Osteocyte (in vitro differentiated cells): Measurements from ENCODE around the gene TMED4. TPM values are rescaled to one million over a fixed set of nuclear protein-coding genes. Genes with fewer than 3 reads are reported as not detected.

Source experiments
- DNase-seq: peaks from one replicate; pipeline ENCODE4 v3.0.0; 2021; ENCODE audit warnings: mixed read lengths; ENCODE audit not compliant: unreplicated experiment; ENCODE audit errors: extremely low spot score
- H3K27ac Mint-ChIP-seq: one replicate; pipeline ENCODE4 v1.8.0; 2021; ENCODE audit warnings: mild to moderate bottlenecking, mixed read lengths; ENCODE audit not compliant: unreplicated experiment
- H3K27me3 Mint-ChIP-seq: one replicate; pipeline ENCODE4 v1.8.0; 2021; ENCODE audit warnings: mixed read lengths; ENCODE audit not compliant: unreplicated experiment
- H3K36me3 Mint-ChIP-seq: one replicate; pipeline ENCODE4 v1.8.0; 2021; ENCODE audit warnings: mixed read lengths; ENCODE audit not compliant: unreplicated experiment
- H3K4me1 Mint-ChIP-seq: one replicate; pipeline ENCODE4 v1.8.0; 2021; ENCODE audit warnings: mixed read lengths; ENCODE audit not compliant: unreplicated experiment
- H3K4me3 Mint-ChIP-seq: one replicate; pipeline ENCODE4 v1.8.0; 2021; ENCODE audit warnings: mild to moderate bottlenecking, moderate library complexity, mixed read lengths; ENCODE audit not compliant: unreplicated experiment
- H3K9me3 Mint-ChIP-seq: one replicate; pipeline ENCODE4 v1.8.0; 2021; ENCODE audit warnings: mixed read lengths; ENCODE audit not compliant: unreplicated experiment
- CTCF ChIP-seq: fragments of 200-600 bp; sonication (generic); IDR thresholded peaks from 2 replicates; pipeline ENCODE4 v1.5.0; 2021; ENCODE audit warnings: antibody characterized with exemption, mild to moderate bottlenecking, moderate library complexity
- total RNA-seq: library from RNA; stranded (reverse); gene quantifications from 2 replicates; pipeline ENCODE4 v1.2.1, GENCODE V29; 2021

Gene TMED4
- total RNA-seq, 1 donor from 2014 or later, result 89.6 TPM

- Mint-ChIP-seq H3K9me3 (no peaks in the 10 kb centered on the region), H3K4me1 (peaks cover 20% of the 10 kb centered on the region), H3K36me3 (no peaks in the 10 kb centered on the region), H3K27me3 (peaks cover 29% of the 10 kb centered on the region), H3K4me3 (no peak overlapping the region), H3K27ac (no peak overlapping the region)
- DNase-seq, result no peak
- TF ChIP-seq CTCF, result no peak
Observed at GRCh38 chr7:44549457-44549856, 32.6 kb downstream of the TMED4 start.

GRCh38 chr7:44548893-44549292 lies 33.1 kb downstream of the TMED4 start:
- H3K9me3 Mint-ChIP-seq, result no peaks in the 10 kb centered on the region
- no peak overlapping the region for H3K27ac Mint-ChIP-seq
- H3K4me3 Mint-ChIP-seq, result no peak overlapping the region
- no peaks in the 10 kb centered on the region for H3K36me3 Mint-ChIP-seq
- H3K4me1 Mint-ChIP-seq, result peaks cover 20% of the 10 kb centered on the region
- peaks cover 29% of the 10 kb centered on the region for H3K27me3 Mint-ChIP-seq
- no peak for DNase-seq
- TF ChIP-seq CTCF, result no peak

GRCh38 chr7:44547536-44548231 lies 34.3 kb downstream of the TMED4 start:
- DNase-seq, result no peak
- H3K36me3 Mint-ChIP-seq, result no peaks in the 10 kb centered on the region
- H3K4me1 Mint-ChIP-seq, result peaks cover 20% of the 10 kb centered on the region
- TF ChIP-seq CTCF, result no peak
- H3K27me3 Mint-ChIP-seq, result peaks cover 29% of the 10 kb centered on the region
- H3K9me3 Mint-ChIP-seq, result no peaks in the 10 kb centered on the region
- H3K4me3 Mint-ChIP-seq, result no peak overlapping the region
- H3K27ac Mint-ChIP-seq, result peak overlapping the region; percentile 18

GRCh38 chr7:44541876-44542610 lies 40.0 kb downstream of the TMED4 start:
- H3K4me3 Mint-ChIP-seq, result no peak overlapping the region
- no peaks in the 10 kb centered on the region for H3K36me3 Mint-ChIP-seq
- no peak for TF ChIP-seq CTCF
- no peak overlapping the region for H3K27ac Mint-ChIP-seq
- H3K9me3 Mint-ChIP-seq, result no peaks in the 10 kb centered on the region
- H3K4me1 Mint-ChIP-seq, result peaks cover 4% of the 10 kb centered on the region
- peaks cover 12% of the 10 kb centered on the region for H3K27me3 Mint-ChIP-seq
- DNase-seq, result no peak
